Occipital lobe (tissue), 2 donors: ENCODE measurements around the gene NEURL1B. TPM values are rescaled to one million over a fixed set of nuclear protein-coding genes. Genes with fewer than 3 reads are reported as not detected.
"Not testable (repeated sequence)": the region's sequence is repeated elsewhere in the genome, so short reads cannot be mapped to it uniquely, and the experiment has no call there.

Experiments
- DNase-seq: peaks from one replicate; lab custom pipeline; 2025; lab: John Stamatoyannopoulos, UW
- total RNA-seq: library from RNA; depleted of rRNA; stranded (reverse); fragments of >200 nt; gene quantifications from one replicate; pipeline ENCODE4 v1.2.3, GENCODE V29; 2014

NEURL1B gene
- 19.2 TPM for total RNA-seq

- DNase-seq: peak; percentile 65
Observed at GRCh38 chr5:172640822-172641358, at the start of gene NEURL1B. TSS of gene NEURL1B (plus strand) at chr5:172641263. CDS start at chr5:172641407, 144 bp downstream.

- DNase-seq: no peak
Observed at GRCh38 chr5:172591636-172592035, 49.4 kb upstream of the NEURL1B start.

- DNase-seq: no peak
Observed at GRCh38 chr5:172592881-172593280, 48.2 kb upstream of the NEURL1B start.

- DNase-seq: no peak
Observed at GRCh38 chr5:172593306-172593705, 47.8 kb upstream of the NEURL1B start.

GRCh38 chr5:172593721-172594235 is 47.3 kb upstream of the NEURL1B start:
- DNase-seq: no peak

GRCh38 chr5:172594431-172594830 is 46.6 kb upstream of the NEURL1B start:
- DNase-seq: no peak

- no peak for DNase-seq
Observed at GRCh38 chr5:172594867-172595466, 46.1 kb upstream of the NEURL1B start.

GRCh38 chr5:172595596-172596455 is 45.2 kb upstream of the NEURL1B start:
- no peak for DNase-seq

- DNase-seq: no peak
Observed at GRCh38 chr5:172596638-172597231, 44.3 kb upstream of the NEURL1B start.

- no peak for DNase-seq
Observed at GRCh38 chr5:172597755-172598155, 43.3 kb upstream of the NEURL1B start.

- DNase-seq: no peak
Observed at GRCh38 chr5:172598251-172599203, 42.5 kb upstream of the NEURL1B start.

- DNase-seq: no peak
Observed at GRCh38 chr5:172599204-172599567, 41.9 kb upstream of the NEURL1B start.

GRCh38 chr5:172600571-172600970 is 40.5 kb upstream of the NEURL1B start:
- no peak for DNase-seq

- DNase-seq: not testable (repeated sequence)
Observed at GRCh38 chr5:172601576-172601975, 39.5 kb upstream of the NEURL1B start.

- no peak for DNase-seq
Observed at GRCh38 chr5:172602783-172603231, 38.3 kb upstream of the NEURL1B start.

- no peak for DNase-seq
Observed at GRCh38 chr5:172603251-172603806, 37.7 kb upstream of the NEURL1B start.

GRCh38 chr5:172605466-172605865 is 35.6 kb upstream of the NEURL1B start:
- no peak for DNase-seq

- DNase-seq: no peak
Observed at GRCh38 chr5:172606156-172606785, 34.8 kb upstream of the NEURL1B start.

- DNase-seq: no peak
Observed at GRCh38 chr5:172607213-172607793, 33.8 kb upstream of the NEURL1B start.

- no peak for DNase-seq
Observed at GRCh38 chr5:172608773-172609172, 32.3 kb upstream of the NEURL1B start.
